Thoracic aorta (tissue), 2 donors: ENCODE results near the gene FSTL4. TPM values are rescaled to one million over a fixed set of nuclear protein-coding genes. Genes with fewer than 3 reads are reported as not detected.

ENCODE experiments used
- ATAC-seq: fragments of 150-250 bp; one replicate; pipeline ENCODE4 v1.8.0; 2017; ENCODE audit warnings: low read depth; ENCODE audit not compliant: insufficient number of reproducible peaks, low FRiP score
- DNase-seq: peaks from one replicate; pipeline ENCODE4 v3.0.0-alpha.2; 2020; ENCODE audit warnings: low spot score
- H3K27ac ChIP-seq, 2 donors: fragments of 200-600 bp; sonication (generic); 1 replicate in 1 of 2; 2 replicates in 1 of 2; pipeline ENCODE4 v1.5.1; 2016; ENCODE audit warnings: mild to moderate bottlenecking in 2 of 2, moderate library complexity in 2 of 2
- H3K27me3 ChIP-seq: fragments of 200-600 bp; sonication (generic); replicated peaks from 2 replicates; pipeline ENCODE4 v1.6.0; 2016; ENCODE audit warnings: mild to moderate bottlenecking; ENCODE audit not compliant: insufficient read depth
- H3K36me3 ChIP-seq: fragments of 200-600 bp; sonication (generic); one replicate; pipeline ENCODE4 v1.5.1; 2016
- H3K4me1 ChIP-seq, 2 donors: fragments of 200-600 bp; sonication (generic); 1 replicate in 1 of 2; 2 replicates in 1 of 2; pipeline versions ENCODE4 v1.5.1 to v1.6.0; 2016; ENCODE audit warnings: low read depth in 2 of 2, mild to moderate bottlenecking in 1 of 2; ENCODE audit not compliant: control insufficient read depth in 1 of 2
- H3K4me3 ChIP-seq: fragments of 200-600 bp; sonication (generic); 2 replicates; pipeline ENCODE4 v1.5.1; 2016; ENCODE audit warnings: mild to moderate bottlenecking
- H3K9me3 ChIP-seq: fragments of 200-600 bp; sonication (generic); 2 replicates; pipeline ENCODE4 v1.5.1; 2016
- total RNA-seq, 2 donors: library from RNA; depleted of rRNA; stranded (reverse); fragments of >200 nt; gene quantifications; one replicate each; pipeline versions ENCODE4 v1.1.0 to v1.2.3, GENCODE V29; 2016
- TF ChIP-seq, protein P1 (sequence below): fragments of 200-600 bp; sonication (generic); IDR thresholded peaks from one replicate; pipeline ENCODE4 v1.5.1; 2019; ENCODE audit warnings: antibody characterized with exemption

The FSTL4 gene
- total RNA-seq, 2 donors from 2014 or later = not detected

DNA sequence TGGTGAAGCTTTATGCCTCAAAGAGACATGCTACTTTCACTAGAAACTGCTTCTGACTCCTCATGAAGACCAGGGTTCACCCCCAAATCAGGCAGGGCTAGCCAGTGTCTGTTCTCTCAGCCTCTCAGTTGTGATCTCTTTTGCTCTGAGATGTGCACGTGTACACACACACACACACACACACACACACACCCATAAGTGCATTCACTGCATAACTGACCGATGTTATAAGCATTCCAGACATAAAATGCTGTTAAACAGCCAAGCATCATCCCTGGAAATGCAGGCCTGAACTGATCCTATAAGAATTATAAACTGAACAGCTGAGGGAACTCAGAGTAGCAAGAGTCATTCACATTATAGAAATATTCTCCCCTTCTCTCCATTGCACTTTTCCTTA lies 85.0 kb downstream of the FSTL4 start:
- H3K4me3 ChIP-seq = no peak overlapping the region
- TF ChIP-seq, protein P1, sequence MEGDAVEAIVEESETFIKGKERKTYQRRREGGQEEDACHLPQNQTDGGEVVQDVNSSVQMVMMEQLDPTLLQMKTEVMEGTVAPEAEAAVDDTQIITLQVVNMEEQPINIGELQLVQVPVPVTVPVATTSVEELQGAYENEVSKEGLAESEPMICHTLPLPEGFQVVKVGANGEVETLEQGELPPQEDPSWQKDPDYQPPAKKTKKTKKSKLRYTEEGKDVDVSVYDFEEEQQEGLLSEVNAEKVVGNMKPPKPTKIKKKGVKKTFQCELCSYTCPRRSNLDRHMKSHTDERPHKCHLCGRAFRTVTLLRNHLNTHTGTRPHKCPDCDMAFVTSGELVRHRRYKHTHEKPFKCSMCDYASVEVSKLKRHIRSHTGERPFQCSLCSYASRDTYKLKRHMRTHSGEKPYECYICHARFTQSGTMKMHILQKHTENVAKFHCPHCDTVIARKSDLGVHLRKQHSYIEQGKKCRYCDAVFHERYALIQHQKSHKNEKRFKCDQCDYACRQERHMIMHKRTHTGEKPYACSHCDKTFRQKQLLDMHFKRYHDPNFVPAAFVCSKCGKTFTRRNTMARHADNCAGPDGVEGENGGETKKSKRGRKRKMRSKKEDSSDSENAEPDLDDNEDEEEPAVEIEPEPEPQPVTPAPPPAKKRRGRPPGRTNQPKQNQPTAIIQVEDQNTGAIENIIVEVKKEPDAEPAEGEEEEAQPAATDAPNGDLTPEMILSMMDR = no peak
- H3K27me3 ChIP-seq = no peaks in the 10 kb centered on the region
- no peak for ATAC-seq
- no peaks in the 10 kb centered on the region for H3K4me1 ChIP-seq
- no peak overlapping the region for H3K27ac ChIP-seq
- no peaks in the 10 kb centered on the region for H3K36me3 ChIP-seq
- H3K9me3 ChIP-seq = no peaks in the 10 kb centered on the region
- DNase-seq = no peak

DNA sequence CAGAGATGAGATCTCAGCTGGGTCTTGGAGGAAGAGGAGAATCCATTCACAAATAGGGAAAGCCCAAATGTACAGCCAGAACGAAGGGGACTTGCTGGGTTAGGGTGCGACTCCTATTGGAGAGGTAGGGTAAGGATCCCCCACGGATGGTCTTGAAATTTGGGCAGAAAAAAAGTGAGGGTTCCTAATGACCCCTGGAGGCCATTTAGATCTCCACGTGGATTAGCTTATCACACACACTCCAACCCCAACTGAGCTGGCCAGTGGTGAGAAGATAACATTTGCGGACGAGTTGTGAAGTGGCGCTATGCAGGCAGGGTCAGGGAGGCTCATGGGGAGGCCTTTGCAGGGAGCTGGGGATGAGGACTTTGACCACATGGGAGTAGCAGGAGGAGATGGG lies 86.0 kb downstream of the FSTL4 start:
- TF ChIP-seq, protein P1 = no peak
- Histone ChIP-seq H3K27me3 (no peaks in the 10 kb centered on the region), H3K36me3 (no peaks in the 10 kb centered on the region), H3K4me1 (no peaks in the 10 kb centered on the region), H3K9me3 (no peaks in the 10 kb centered on the region), H3K4me3 (no peak overlapping the region), H3K27ac (no peak overlapping the region)
- DNase-seq = no peak
- no peak for ATAC-seq

DNA sequence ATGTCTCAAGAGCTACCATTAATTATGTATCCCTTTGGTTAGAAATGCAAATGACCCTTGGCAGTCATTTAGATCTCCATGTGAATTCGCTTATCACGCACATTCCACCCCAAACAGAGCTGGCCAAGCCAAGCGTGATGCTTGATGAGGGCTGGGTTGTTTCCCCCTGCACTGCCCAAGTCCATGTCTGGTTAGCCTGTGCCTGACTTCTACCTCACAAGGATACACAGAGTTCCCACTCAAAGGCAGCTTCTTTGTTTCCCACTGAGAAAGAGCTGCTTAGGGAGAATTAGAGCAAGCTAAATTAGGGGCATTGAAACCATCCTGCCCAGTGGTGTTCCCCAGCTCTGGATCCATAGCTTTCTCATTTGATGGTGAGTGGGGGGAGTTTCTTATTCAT lies 87.2 kb downstream of the FSTL4 start:
- H3K36me3 ChIP-seq = no peaks in the 10 kb centered on the region
- TF ChIP-seq, protein P1 = no peak
- H3K27me3 ChIP-seq = no peaks in the 10 kb centered on the region
- no peak for ATAC-seq
- no peak overlapping the region for H3K4me3 ChIP-seq
- H3K9me3 ChIP-seq = no peaks in the 10 kb centered on the region
- no peak for DNase-seq
- no peak overlapping the region for H3K27ac ChIP-seq
- no peaks in the 10 kb centered on the region for H3K4me1 ChIP-seq

DNA sequence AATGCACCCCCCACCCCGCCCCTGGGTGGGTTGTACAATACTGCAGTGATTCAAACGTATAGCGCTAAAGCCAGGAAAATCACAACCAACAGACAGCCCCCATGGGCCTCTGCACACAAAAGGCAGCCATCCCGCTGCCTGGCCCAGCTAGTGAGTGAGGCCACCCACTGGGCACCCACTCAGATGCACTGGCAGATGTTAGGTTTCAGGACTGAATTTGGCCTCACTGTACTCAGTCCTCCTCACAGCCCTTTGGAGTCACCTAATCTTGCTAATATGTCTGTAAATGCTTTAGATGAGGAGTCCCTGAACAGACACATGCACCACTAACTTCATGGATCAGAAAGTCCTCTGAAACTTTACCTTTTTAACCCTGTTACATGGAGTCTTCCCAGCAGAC lies 87.7 kb downstream of the FSTL4 start:
- no peaks in the 10 kb centered on the region for H3K4me1 ChIP-seq
- no peak for ATAC-seq
- no peaks in the 10 kb centered on the region for H3K36me3 ChIP-seq
- H3K27me3 ChIP-seq = no peaks in the 10 kb centered on the region
- no peaks in the 10 kb centered on the region for H3K9me3 ChIP-seq
- TF ChIP-seq, protein P1 = no peak
- H3K27ac ChIP-seq = no peak overlapping the region
- H3K4me3 ChIP-seq = no peak overlapping the region
- no peak for DNase-seq

DNA sequence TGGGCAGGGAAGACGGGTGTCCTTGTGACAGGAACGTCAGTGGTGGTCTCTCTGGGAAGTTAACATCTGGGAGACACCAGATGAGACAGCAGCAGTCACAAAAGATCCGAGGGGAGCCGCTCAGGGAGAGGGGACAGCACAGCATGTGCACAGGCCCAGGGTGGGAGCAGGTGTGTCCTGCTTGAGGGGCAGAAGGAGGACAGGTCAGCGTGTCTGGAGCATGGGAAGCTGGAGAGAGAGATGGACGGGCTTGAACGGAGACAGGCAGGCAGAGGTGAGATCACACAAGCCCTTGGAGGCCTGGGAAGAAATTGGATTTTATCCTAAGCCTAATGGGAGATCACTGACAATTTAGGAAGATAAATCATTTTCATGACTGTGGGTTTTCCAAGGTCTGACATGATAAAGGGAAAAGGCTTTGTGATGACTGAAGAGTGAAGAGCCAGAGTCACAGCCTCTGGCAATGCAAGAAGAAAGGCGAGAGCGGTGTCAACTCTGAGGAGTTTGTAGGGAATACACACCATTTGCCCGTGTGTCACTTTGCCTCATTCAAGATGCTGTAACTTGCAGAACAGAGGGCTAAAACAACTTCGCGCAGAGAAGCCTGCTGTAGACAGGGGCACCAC lies 88.3 kb downstream of the FSTL4 start:
- Histone ChIP-seq H3K27me3 (no peaks in the 10 kb centered on the region), H3K36me3 (no peaks in the 10 kb centered on the region), H3K4me3 (no peak overlapping the region), H3K27ac (no peak overlapping the region), H3K4me1 (no peaks in the 10 kb centered on the region), H3K9me3 (no peaks in the 10 kb centered on the region)
- TF ChIP-seq, protein P1 = no peak
- no peak for DNase-seq
- ATAC-seq = no peak
